Nephron (organoid): ENCODE data around the gene MRPL30.
"Not testable (repeated sequence)": the region's sequence is repeated elsewhere in the genome, so short reads cannot be mapped to it uniquely, and the experiment has no call there.

ENCODE experiments used
- H3K27ac Mint-ChIP-seq, 3 experiments: 2 replicates each; pipeline ENCODE4 v1.8.0; 2020; ENCODE audit warnings: mixed read lengths in 3 of 3, mild to moderate bottlenecking in 2 of 3, moderate library complexity in 1 of 3
- H3K27me3 Mint-ChIP-seq: 2 replicates; pipeline ENCODE4 v1.8.0; 2021; ENCODE audit warnings: low read depth, mild to moderate bottlenecking, moderate library complexity, mixed read lengths
- H3K36me3 Mint-ChIP-seq: 2 replicates; pipeline ENCODE4 v1.8.0; 2020; ENCODE audit warnings: low read depth, mixed read lengths
- H3K4me1 Mint-ChIP-seq: 2 replicates; pipeline ENCODE4 v1.8.0; 2020; ENCODE audit warnings: mixed read lengths
- H3K4me3 Mint-ChIP-seq, 3 experiments: 2 replicates each; pipeline ENCODE4 v1.8.0; 2020; ENCODE audit warnings: mild to moderate bottlenecking in 3 of 3, mixed read lengths in 3 of 3, moderate library complexity in 2 of 3
- H3K9me3 Mint-ChIP-seq: 2 replicates; pipeline ENCODE4 v1.8.0; 2020; ENCODE audit warnings: mixed read lengths
- TF ChIP-seq, protein P1 (sequence below), 3 experiments: fragments of 200-600 bp; sonication (generic); IDR thresholded peaks; one replicate each; pipeline ENCODE4 v1.5.0; 2021; ENCODE audit warnings: antibody characterized with exemption in 3 of 3; ENCODE audit not compliant: unreplicated experiment in 3 of 3

MRPL30 gene

DNA sequence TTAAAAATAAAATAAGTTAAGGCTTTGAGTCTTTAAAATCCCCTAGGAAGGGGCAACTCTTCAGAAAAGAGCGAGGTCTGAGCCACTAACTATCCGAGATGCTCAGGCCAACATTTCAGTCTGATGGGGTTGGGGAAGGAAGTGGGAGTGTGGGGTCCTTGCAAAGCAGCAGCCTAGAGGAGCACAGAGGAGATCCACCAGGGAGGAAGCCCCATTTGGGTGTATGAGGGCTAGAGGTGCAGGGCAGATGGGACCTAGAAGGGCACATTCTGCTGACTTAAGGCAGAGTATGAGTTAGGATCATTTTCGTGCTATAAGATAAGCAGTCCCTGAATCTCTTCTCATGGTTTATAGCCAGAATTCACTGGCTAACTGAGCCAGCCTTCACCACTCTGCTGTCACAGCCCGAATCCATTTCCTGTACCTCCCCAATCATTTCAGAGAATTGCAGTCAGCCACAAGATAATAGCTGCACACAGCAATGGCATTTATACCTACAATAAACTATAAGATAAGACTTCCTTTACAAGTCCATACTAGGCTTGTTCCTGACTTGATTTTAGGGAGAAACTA lies 37.0 kb downstream of the MRPL30 start:
- Mint-ChIP-seq H3K9me3 (no peaks in the 10 kb centered on the region), H3K27me3 (no peaks in the 10 kb centered on the region), H3K36me3 (peaks cover 26% of the 10 kb centered on the region), H3K4me1 (no peaks in the 10 kb centered on the region), H3K27ac (no peak overlapping the region), H3K4me3 (no peak overlapping the region)
- TF ChIP-seq, protein P1, sequence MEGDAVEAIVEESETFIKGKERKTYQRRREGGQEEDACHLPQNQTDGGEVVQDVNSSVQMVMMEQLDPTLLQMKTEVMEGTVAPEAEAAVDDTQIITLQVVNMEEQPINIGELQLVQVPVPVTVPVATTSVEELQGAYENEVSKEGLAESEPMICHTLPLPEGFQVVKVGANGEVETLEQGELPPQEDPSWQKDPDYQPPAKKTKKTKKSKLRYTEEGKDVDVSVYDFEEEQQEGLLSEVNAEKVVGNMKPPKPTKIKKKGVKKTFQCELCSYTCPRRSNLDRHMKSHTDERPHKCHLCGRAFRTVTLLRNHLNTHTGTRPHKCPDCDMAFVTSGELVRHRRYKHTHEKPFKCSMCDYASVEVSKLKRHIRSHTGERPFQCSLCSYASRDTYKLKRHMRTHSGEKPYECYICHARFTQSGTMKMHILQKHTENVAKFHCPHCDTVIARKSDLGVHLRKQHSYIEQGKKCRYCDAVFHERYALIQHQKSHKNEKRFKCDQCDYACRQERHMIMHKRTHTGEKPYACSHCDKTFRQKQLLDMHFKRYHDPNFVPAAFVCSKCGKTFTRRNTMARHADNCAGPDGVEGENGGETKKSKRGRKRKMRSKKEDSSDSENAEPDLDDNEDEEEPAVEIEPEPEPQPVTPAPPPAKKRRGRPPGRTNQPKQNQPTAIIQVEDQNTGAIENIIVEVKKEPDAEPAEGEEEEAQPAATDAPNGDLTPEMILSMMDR (IDR thresholded peaks at IDR 0.05; ENCODE audit: unreplicated experiment in 3 of 3), result no peak

DNA sequence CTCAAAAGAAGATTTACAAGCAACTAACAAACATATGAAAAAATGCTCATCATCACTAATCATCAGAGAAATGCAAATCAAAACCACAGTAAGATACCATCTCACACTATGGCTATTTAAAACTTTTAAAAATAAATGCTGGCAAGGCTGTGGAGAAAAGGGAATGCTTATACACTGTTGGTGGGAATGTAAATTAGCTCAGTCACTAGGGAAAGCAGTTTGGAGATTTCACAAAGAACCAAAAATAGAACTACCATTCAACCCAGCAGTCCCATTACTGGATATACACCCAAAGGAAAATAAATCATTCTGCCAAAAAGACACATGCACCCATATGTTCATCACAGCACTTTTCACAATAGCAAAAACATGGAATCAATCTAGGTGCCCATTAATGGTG lies 52.2 kb downstream of the MRPL30 start:
- not testable (repeated sequence) for H3K27ac Mint-ChIP-seq

DNA sequence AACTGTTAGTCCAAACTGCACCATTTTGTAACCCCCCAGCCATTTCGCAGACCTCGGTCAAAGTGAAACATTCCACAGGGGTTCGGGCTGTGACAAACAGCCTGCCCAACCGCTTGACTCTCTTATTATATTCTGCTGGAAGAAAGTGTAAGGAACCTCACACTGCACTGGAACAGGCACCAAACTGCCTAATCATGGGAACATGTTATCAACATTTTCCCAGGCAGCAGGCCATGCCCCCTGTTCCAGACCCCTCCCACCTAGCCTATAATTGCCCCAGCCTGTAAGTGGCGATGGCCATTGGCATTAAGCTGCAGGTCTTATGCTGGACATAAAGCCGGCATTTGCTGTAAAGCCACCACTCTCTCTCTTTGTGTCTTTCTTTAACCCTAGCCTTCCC lies 57.6 kb downstream of the MRPL30 start:
- Mint-ChIP-seq H3K27me3 (no peaks in the 10 kb centered on the region), H3K9me3 (peaks cover 12% of the 10 kb centered on the region), H3K27ac (no peak overlapping the region)

More for the DNA sequence above, 52.2 kb downstream of the MRPL30 start:
- not testable (repeated sequence) for H3K4me3 Mint-ChIP-seq, H3K4me1 Mint-ChIP-seq, H3K27me3 Mint-ChIP-seq
- Mint-ChIP-seq H3K9me3 (peaks cover 51% of the 10 kb centered on the region), H3K36me3 (peaks cover 14% of the 10 kb centered on the region)

DNA sequence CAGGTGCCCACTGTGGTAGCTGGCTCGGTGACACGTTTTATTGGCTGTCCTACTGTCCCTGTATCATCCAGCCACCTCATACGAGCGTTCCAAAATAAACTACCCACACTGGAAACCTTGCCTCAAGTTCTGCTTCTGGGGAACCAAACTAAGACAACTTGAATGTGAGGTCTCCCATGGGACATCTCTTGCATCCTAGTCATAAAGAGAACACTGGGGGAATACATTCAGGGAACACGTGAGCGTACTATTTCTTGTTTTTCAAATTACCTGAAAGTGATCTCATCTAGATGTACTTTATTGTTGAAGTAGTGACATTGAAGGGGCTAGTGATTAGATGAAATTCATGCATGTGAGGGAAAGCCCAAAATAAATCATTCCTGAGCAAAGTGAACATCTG lies 59.4 kb downstream of the MRPL30 start:
- Mint-ChIP-seq H3K36me3 (no peaks in the 10 kb centered on the region), H3K4me3 (no peak overlapping the region), H3K9me3 (no peaks in the 10 kb centered on the region), H3K27ac (no peak overlapping the region), H3K27me3 (no peaks in the 10 kb centered on the region), H3K4me1 (no peaks in the 10 kb centered on the region)
- TF ChIP-seq, protein P1 (IDR thresholded peaks at IDR 0.05; ENCODE audit: unreplicated experiment in 3 of 3), result no peak

More for the DNA sequence above, 57.6 kb downstream of the MRPL30 start:
- TF ChIP-seq, protein P1 (IDR thresholded peaks at IDR 0.05; ENCODE audit: unreplicated experiment in 3 of 3), result no peak
- H3K4me1 Mint-ChIP-seq, result no peaks in the 10 kb centered on the region
- H3K36me3 Mint-ChIP-seq, result no peaks in the 10 kb centered on the region
- no peak overlapping the region for H3K4me3 Mint-ChIP-seq

DNA sequence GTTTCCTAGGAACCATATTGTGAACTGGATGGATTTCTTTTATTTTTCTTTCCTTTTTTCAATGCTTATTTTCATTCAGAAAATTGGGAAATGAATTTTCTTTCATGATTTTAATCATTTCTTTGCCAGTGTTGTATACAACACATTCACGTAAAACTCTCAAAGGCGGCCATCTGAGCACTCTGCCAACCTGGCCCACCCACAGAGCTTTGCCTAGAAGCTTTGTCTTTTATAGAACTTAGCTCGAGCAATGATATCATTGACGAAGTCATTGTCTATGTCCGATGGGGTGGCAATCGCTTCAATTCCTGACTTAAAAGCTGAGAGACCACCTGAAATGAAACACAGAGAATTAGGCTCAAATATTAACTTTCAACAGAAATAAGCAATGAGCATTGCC lies 61.2 kb downstream of the MRPL30 start:
- Mint-ChIP-seq H3K27me3 (no peaks in the 10 kb centered on the region), H3K9me3 (peaks cover 5% of the 10 kb centered on the region), H3K4me1 (no peaks in the 10 kb centered on the region), H3K27ac (no peak overlapping the region), H3K4me3 (no peak overlapping the region), H3K36me3 (peaks cover 7% of the 10 kb centered on the region)
- TF ChIP-seq, protein P1 (IDR thresholded peaks at IDR 0.05; ENCODE audit: unreplicated experiment in 3 of 3), result no peak
